Forelimb muscle (tissue), 1 donor: ENCODE results near the gene CFAP74. TPM values are rescaled to one million over a fixed set of nuclear protein-coding genes. Genes with fewer than 3 reads are reported as not detected.

Experiments
- DNase-seq: peaks from one replicate; pipeline ENCODE4 v3.0.0-alpha.2; 2013; ENCODE audit warnings: low read depth
- polyA plus RNA-seq: library from polyadenylated mRNA; unstranded; fragments of 120-200 nt; gene quantifications from one replicate; pipeline ENCODE4 v1.2.1, GENCODE V29; 2013; ENCODE audit not compliant: insufficient read length

Gene CFAP74
- polyA plus RNA-seq, 1 donor: 0.24 TPM

GRCh38 chr1:2019172-2019543 lies 15.6 kb upstream of the CFAP74 start, which contains the start of gene GABRD:
TSS of gene GABRD (plus strand) at chr1:2019345. CDS start at chr1:2019424, 79 bp downstream.
- no peak for DNase-seq

- no peak for DNase-seq
Observed at GRCh38 chr1:2018217-2019171, 14.9 kb upstream of the CFAP74 start.

- no peak for DNase-seq
Observed at GRCh38 chr1:2016123-2016522, 12.5 kb upstream of the CFAP74 start.

GRCh38 chr1:2014741-2015735 lies 11.5 kb upstream of the CFAP74 start:
- DNase-seq: no peak

- DNase-seq: no peak
Observed at GRCh38 chr1:2014181-2014580, 10.6 kb upstream of the CFAP74 start.

GRCh38 chr1:2009101-2010053 lies 5.8 kb upstream of the CFAP74 start:
- DNase-seq: no peak

GRCh38 chr1:2004856-2005255 lies 1.3 kb upstream of the CFAP74 start:
- no peak for DNase-seq

- DNase-seq: no peak
Observed at GRCh38 chr1:2001773-2002411, 1.7 kb downstream of the CFAP74 start.

GRCh38 chr1:2000850-2001249 lies 2.7 kb downstream of the CFAP74 start:
- no peak for DNase-seq

- no peak for DNase-seq
Observed at GRCh38 chr1:2000432-2000831, 3.2 kb downstream of the CFAP74 start.

- no peak for DNase-seq
Observed at GRCh38 chr1:1997576-1997975, 6.0 kb downstream of the CFAP74 start.

GRCh38 chr1:1996207-1996651 lies 7.4 kb downstream of the CFAP74 start:
- no peak for DNase-seq

GRCh38 chr1:1994536-1994935 lies 9.1 kb downstream of the CFAP74 start:
- DNase-seq: no peak

- no peak for DNase-seq
Observed at GRCh38 chr1:1990222-1990621, 13.4 kb downstream of the CFAP74 start.

- DNase-seq: no peak
Observed at GRCh38 chr1:1989789-1990188, 13.8 kb downstream of the CFAP74 start.

GRCh38 chr1:1989102-1989542 lies 14.5 kb downstream of the CFAP74 start:
- DNase-seq: no peak

- no peak for DNase-seq
Observed at GRCh38 chr1:1988061-1988945, 15.3 kb downstream of the CFAP74 start.

GRCh38 chr1:1987142-1987510 lies 16.5 kb downstream of the CFAP74 start:
- no peak for DNase-seq

GRCh38 chr1:1986451-1987141 lies 17.0 kb downstream of the CFAP74 start:
- no peak for DNase-seq
